Left renal cortex interstitium (tissue), 4 donors: Measurements from ENCODE around the gene WDR43. TPM values are rescaled to one million over a fixed set of nuclear protein-coding genes. Genes with fewer than 3 reads are reported as not detected.
"Not testable (repeated sequence)": the region's sequence is repeated elsewhere in the genome, so short reads cannot be mapped to it uniquely, and the experiment has no call there.

Experiments used
- DNase-seq, 4 donors: peaks; one replicate each; pipeline ENCODE4 v3.0.0-alpha.2; 2013; ENCODE audit warnings: low read depth in 4 of 4, low spot score in 2 of 4, missing footprints in 1 of 4
- polyA plus RNA-seq, 4 donors: library from polyadenylated mRNA; unstranded; fragments of 120-200 nt; gene quantifications; one replicate each; pipeline ENCODE4 v1.2.1, GENCODE V29; 2013; ENCODE audit not compliant: insufficient read length in 4 of 4

Gene WDR43
- polyA plus RNA-seq, 4 donors = 44.0 to 59.2 (median 46.9) TPM

DNA sequence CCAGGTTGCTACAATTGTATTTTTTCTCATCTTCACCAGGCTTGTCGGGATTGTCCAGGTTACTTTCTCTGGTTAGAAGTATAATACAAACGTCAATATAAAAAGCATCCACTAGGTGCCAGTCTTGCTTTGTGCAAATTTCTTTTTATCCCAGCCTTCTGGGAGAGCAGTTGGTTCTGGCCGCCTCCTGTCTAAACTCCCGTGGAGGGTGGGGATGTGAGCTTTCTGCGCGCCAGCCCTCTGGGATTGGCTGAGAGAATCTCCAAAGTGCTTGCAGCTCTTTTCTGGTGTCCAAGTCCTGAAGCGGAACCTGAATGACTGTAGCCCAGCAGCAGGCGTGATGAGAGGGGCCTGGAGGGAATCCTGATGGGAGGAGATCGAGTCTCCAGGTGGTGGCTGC is 64.2 kb downstream of the WDR43 start:
- peak; percentile 42 to 77 (median 56) for DNase-seq

DNA sequence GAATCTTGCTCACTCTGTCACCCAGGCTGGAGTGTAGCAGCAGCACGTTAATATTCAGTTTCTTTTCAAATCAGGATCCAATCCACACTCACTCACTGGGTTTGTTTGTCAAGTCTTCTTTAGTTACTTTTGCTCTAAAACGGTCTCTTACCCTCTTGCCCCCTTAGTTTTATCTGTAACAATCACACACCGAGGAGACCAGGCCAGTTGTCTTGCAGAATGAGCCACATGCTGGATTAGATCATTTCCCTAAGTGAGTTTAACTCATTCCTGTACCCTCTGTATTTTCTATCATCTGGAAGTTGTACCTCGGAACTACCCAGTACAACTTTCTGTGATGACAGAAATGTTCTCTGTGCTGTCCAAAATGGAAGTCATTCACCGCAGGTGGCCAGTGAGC is 65.9 kb downstream of the WDR43 start:
- no peak for DNase-seq

DNA sequence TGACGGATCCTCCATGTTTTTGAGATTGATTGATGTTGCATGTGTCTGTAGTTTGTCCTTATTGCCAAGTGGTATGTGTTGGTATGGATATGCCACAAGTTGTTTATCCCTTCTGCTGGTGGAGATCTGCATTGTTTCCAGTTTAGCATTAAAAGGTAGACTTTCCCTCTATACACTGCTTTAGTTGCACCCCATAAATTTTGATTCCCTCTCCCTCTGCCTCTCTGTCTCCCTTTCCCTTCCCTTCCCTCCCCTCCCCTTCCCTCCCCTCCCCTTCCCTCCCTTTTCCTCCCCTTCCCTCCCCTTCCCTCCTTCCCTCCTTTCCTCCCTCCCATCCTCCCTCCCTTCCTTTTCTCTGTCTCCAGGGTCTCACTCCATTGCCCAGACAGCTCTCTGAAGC is 68.0 kb downstream of the WDR43 start:
- DNase-seq = no peak

DNA sequence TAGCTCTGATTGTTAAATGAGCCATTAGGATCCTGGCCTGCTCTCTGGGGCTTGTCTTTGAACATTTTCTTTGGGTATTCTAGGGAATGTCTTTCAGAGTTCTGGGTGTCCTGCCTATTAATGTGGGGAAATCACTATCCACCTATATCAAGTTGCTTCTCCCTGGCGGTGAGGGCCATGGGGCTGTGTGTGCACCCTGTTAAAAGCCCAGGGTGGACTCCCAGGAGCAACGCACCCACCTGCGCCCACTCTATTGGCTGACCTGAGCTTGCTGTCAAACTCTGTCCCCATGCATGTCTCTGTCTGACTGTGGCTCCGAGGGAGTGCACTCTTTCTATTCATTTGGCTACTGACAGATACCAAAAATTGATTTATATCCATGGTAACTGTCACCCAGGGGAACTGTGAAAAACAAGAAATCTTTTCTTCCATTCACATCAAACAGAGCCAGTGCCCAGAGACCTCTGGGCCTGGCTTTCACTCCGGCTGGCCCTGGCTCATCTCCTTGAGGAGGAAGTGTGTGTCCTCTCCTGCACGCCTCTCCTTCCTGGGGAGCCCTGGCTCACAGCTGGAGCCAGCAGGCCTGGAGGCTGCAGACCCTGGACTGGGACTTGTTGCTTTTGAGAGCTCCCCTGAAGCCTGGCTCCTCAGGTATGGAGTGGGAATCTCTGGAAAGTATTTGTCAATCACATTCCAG is 76.1 kb downstream of the WDR43 start:
- no peak for DNase-seq

DNA sequence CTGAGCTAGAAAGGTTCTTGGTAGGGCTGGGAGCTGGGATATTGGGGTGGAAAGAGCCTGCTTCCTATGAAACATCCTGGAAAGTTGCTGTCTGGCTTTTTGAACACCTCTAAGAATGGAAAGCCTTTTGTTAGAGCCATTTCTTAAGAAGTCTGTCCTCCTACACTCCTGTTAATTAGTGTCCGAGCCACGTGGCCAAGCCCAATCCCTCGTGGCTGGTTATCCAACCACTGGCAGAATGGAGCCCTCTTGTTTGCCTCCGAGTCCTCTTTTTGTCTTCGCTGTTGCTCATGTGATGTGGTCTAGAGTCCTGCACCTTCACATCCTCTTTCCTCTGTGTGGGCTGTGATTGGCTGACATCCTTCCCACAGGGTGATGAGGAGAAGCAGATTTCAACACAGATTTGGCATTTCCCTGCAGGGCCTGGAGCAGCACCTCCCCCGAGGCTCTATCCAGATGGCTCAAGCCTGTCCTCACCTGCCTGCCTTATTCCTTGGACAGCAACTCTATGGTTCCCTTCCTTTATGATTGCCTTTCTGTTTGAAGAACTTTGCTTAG is 78.4 kb downstream of the WDR43 start:
- DNase-seq = no peak

DNA sequence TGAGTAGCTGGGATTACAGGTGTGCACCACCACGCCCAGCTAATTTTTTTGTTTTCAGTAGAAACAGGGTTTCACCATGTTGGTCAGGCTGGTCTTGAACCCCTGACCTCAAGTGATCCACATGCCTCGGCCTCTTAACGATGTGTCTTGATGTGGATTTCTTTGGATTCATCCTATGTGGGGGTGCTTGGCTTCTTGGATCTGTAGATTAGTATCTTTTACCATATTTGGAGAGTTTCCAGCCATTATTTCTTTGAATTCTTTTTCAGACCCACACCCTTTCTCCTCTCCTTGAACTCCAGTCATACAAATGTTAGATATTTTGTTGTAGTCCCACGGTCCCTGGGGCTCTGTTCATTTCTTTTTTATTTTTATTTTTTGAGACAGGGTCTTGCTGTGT is 79.8 kb downstream of the WDR43 start:
- DNase-seq = no peak

DNA sequence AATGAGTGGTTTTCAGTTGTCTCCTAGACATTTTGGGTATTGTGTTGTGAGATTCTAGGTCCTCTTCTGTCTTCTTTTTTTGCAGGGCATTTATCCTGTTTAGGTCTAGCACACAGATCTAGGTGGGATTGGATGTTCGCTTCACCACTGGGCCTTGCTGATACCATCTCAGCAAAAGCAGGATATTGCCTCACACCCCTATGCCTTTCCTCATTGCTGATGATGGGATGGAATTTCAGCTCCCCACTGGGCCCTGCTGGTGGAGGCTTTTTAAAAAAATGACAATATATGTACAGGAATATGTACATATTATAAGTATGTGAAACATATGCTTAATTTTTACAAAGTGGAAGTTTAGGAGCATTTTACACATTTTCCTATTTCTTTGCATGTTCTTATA is 81.2 kb downstream of the WDR43 start:
- no peak for DNase-seq

DNA sequence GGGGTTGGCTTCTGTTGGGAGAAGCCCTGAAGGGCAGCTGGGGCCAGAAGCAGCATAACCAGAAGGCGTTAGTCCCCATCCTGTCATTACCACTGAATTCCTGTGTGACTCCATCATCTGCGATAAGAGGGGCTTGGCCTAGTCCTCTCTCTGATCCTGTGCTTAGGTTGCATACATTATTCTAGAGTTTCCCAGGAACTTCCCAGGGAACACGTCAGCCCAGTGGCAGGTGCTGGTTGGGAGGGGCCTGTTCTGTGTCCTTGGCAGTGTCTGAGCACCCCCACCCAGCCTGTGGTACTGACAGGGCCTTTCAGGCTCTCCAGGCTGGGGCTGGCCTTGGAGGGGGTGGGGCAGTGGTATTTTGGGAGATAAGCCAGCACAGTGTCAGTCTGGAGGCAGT is 82.1 kb downstream of the WDR43 start:
- no peak for DNase-seq

DNA sequence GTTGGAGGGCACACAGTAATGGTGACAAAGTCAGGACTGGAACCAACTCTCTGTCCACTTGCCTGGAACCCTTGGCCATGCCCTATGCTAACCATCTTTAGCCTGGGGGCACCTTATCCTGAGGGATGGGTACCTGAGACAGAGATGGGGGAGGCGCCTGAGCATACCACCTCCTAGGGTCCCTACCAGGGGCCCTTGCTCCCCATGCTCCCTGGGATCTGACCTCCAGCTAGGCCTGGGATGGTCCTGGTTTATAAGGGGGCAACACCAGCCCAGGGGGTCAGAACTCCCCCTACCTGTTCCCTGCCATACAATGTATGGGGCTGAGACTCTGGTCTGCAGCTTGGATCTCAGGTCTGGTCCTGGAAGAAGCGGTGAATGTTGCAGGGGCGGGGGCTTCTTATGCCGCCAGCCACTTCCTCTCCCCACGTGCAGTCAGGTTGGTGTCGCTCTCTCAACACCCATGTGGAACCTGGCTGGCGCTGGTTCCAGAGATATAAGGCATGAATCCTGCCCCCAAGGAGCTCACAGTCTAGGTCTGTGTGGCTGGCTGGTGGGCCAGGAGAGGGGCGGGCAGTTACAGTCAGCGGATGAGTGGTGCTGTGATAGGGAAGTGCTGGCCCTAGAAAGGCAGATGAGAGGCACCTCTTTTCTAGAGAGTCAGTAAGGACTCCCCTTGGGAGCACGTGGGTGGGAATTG is 82.9 kb downstream of the WDR43 start:
- DNase-seq = no peak

DNA sequence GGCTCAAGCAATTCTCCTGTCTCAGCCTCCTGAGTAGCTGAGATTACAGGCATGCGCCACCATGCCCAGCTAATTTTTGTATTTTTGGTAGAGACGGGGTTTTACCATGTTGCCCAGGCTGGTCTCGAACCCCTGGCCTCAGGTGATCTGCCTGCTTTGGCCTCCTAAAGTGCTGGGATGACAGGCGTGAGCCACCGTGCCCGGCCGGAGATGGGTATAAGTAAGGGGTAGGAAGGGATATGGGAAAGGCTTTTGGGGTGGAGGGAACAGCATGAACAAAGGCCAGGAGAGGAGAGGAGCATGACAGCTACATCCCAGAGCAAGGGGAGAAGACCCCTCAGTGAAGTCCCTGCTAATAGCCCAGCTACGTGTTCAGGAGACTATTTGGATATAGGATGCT is 83.5 kb downstream of the WDR43 start:
- not testable (repeated sequence) for DNase-seq

DNA sequence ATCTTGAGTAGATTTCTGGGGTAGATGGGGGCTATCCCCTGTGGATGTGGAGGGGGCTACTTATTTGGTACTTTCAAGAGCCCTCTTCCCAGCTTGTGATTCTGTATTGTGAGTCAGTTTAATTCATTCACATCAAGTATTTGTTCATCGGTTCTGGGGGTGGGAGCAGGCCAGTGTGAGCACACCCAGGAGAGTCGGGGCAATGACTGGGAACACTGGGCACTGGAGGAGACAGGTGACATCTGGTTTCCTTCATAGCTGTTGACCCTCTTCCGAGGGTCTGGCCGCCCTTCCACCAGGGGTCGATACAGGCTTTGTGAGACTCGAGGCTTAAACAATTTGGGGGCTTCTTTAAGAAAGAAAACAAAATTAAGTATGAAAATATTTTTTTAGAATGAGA is 84.1 kb downstream of the WDR43 start:
- DNase-seq = no peak

DNA sequence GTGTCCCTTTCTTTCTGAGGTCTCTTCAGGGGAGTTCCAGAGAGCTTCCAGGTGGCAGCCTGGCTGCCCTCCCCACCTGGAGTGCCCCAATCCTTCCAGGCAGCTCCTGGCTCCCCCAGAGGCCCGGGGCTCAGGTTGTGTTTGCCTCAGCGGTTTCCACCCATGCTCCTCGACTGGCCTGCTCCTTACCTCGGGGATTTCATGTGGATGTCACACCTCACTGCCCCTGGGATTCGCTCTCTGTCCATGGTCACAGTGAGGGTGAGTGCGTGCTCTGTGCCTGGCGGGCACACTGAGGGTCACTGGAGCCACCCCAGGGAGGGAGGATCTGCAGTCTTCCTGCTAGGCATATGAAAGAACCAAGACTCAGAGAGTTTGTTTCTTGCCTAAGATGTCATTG is 84.6 kb downstream of the WDR43 start:
- no peak for DNase-seq

DNA sequence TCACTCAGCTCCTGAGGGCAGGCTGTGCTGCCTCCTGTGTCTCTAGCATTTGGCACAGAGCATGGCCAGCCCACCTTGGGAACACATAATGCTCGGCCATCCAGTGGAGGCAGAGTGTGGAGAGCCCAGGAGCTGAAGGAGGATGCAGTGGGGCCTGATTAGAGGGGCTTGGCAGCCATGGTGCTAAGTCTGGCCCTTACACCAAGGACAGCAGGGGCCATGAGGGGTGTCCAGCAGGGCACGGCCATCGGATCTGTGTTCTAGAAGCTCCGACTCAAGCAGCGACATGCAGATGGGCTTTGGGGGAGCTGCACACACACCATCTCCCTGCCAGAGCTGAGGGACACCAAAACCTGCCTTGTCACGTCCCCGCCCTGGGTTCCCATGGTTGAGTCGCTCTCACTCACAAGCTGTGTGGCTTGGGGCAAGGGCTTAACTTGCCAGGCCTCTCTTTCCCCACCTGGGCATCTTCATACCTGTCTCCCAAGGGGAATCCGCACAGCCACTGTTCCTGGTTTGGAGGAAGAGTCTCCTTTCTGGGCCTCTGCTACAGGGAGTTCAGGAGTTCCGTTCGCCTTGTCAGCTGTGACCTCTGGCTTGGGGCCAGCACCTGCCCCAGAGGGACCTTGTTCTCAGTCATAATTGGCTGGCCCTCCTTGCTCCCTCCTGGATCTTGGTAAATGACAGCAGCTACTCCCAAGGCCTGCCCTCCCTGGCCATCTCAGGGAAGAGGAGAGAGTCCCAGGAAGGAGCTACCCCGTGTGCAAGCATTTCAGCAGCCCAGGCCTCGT is 85.3 kb downstream of the WDR43 start:
- DNase-seq = no peak

DNA sequence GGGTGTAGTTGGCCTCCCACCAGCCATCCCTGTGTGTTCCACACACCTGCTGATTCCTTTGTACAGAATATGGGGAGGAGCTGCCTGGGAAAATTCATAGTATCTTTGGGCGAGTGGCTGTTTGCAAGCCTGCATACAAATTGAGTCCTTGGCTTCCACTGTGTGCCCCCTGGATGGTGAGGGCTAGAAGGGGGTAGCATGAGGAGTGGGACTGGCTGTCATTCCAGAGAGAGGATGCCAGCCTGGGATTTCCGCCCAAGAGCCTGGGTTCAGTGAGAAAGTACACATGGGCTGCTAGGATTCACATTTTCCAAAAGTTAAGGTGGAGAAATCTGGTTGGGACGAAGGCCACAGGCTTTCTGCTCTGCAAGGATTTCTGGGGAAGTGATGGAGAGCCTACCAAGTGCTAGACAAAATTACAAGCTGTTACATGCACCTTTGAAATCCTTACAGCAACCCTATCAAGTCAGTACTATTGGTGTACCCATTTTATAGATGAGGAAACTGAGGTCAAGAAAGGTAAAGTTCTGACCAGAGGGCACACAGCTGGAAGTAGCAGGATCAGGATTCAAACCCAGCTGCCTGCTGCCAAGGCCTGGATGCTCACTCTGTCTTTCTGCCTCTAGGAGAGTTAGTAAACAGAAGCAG is 86.0 kb downstream of the WDR43 start:
- no peak for DNase-seq

DNA sequence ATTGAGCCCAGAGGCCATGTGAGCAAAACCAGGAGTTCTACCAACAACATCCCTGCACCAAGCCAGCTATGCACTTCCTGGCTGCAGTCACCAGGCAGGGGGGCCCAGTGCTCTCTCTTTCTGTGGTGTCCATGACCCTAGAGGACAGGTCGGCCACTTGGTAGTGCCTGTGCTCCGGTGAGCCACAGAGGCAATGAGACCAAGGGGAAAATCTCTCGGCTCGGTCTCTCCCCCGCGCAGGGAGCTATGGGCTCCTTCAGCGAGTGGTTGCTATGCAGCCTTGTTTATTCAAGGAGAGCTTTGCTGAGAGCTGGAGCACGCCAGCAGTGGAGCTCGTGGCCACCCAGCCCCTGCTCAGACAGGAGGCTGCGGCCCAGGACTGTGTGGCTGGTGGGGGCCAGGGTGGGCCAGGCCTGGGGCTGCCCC is 86.6 kb downstream of the WDR43 start, which contains the start of gene TOGARAM2:
TSS of gene TOGARAM2 (plus strand) at position 283 of the 426 bp plus-strand sequence. CDS start 13,537 bp downstream, outside the sequence.
- DNase-seq = peak in 2 of 4 donors; percentile 32 to 49

DNA sequence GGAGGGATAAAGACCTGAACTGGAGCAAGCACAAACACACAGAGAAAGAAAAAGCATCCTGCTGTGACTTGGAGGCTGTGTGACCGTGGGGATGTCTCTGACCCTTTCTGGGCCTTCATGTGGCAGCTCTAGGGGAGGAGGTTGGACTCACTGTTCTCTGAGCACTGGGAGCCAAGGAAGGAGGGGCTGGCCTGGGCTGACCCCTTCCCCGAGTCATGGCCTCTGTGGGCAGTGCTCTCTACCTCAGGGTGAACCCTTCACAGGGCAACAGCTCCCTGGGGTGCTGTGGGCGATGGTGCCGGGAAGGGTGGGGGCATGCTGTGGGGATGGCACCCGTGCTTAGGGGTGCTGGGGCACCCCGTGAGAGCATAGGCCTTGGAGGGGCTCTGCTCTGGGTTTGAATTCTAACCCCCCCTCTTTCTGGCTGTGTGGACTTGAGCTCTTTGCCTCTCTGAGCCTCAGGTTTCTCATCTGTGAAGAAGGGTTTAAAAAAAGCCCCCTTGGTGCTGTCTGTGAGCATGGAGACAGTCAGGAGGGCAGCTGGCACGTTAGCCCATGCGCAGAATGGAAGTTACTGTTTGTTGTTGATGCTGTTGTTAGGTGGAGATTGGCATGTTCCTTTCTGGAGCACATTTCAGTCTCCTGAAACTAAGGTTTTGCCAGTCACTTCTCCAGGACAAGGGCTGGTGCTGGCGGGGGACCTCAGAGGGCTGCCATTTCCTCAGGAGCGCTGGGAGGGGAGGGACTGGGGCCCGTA is 87.3 kb downstream of the WDR43 start:
- DNase-seq = no peak

DNA sequence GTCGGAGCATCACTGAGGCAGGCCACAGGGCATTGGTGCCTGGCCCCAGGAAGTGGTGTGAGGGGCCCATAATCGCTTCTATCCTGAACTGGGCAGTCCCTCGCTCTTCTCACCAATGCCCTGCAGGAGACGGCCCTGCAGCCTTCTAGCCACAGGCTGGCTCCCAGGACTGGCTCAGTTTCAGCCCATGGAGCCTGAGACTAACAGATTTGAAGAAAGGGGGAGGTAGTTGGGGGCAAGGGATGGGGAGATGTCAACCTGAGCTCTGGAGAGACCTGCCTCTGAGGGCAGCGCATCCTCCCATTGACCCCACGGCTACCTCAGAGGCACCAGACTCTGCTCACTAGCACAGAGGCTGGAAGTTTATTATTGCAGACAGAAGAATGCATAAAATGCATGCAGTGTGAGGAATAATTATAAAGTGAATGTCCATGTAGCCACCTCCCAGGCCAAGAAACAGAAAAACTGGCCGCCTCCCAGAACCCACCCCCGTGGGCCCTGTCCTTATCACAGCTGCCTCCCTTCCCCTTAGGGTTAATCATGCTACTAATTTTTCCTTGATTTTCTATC is 88.0 kb downstream of the WDR43 start:
- DNase-seq = no peak

DNA sequence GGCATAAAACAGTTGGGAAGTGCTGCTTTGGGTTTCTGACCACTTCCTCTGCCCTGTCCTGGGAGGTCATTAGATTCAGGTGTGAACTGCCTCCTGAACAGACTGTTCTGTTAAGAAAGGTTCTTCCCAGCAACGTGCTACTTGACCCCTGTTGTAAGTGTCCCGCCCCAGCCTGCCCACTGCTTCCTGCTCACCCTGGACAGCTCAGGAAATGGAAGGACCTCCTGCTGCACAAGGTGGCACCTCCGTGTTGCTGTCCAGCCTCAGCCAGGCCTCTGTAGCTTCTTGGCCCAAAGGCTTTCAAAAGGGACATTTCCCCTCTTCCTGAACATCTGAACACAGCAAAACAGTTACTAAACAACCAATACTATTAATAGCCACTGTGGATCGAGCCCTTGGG is 92.0 kb downstream of the WDR43 start:
- no peak for DNase-seq

DNA sequence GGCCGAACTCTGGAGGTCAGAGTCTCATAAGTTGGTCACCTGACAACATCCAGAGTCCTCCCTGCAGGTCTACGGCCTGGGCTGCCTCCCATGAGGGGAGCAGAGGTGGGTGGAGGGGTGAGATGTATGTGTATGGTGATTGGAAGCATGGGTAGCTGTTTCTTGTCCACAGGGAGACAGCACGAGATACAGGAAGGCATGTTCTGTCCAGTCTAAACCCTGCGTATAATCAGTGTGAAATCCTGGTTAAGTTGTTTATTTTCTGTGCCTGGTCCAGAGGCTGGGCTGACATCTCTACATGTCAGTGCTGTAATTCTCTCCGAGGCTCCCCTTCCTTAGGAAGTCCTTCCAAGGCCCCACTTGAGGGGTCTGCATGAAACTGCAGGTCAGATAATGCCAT is 95.5 kb downstream of the WDR43 start:
- no peak for DNase-seq

DNA sequence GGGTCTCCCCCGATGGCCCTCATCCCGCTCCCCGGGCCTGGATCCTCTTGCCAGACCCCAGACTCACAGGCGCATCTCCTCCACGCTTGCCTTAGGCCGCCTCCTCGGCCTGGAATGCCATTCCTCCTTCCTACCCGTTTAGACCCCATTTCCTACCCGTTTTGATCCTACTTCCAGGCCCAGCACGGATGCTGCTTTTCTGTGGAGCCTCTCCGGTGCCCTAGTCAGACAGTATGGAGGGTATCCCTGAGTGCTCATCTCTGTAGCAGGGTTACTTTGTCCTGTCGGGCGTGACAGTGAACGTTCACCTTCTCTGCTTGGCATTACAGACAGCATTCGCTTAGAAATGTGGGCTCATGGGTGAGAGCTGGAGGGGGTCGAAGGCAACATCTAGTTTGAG is 96.0 kb downstream of the WDR43 start:
- DNase-seq = no peak
